NT2/D1 (cell line): ENCODE results near the gene IFNLR1.

ENCODE experiments used
- DNase-seq: peaks from one replicate; pipeline ENCODE4 v3.0.0-alpha.2; 2011; ENCODE audit warnings: low read depth, low spot score
- H3K27me3 ChIP-seq: 2 replicates; pipeline ENCODE4 v1.6.0; 2011; ENCODE audit warnings: mild to moderate bottlenecking; ENCODE audit not compliant: insufficient read length, insufficient read depth
- H3K36me3 ChIP-seq: 2 replicates; pipeline ENCODE4 v1.6.1; 2011; ENCODE audit warnings: mild to moderate bottlenecking, low read length, mixed read lengths; ENCODE audit not compliant: insufficient read depth, insufficient read length
- H3K4me1 ChIP-seq: 2 replicates; pipeline ENCODE4 v1.5.1; 2011; ENCODE audit not compliant: insufficient read depth, insufficient read length
- H3K4me3 ChIP-seq: 2 replicates; pipeline ENCODE4 v1.5.1; 2011; ENCODE audit warnings: low read depth; ENCODE audit not compliant: insufficient read length
- H3K9ac ChIP-seq: 2 replicates; pipeline ENCODE4 v1.6.0; 2011; ENCODE audit warnings: low read depth; ENCODE audit not compliant: insufficient read length
- H3K9me3 ChIP-seq: 2 replicates; pipeline ENCODE4 v1.5.1; 2011; ENCODE audit warnings: mild to moderate bottlenecking, low read length; ENCODE audit not compliant: insufficient read depth
- SUZ12 ChIP-seq: IDR thresholded peaks from 2 replicates; pipeline ENCODE4 v1.6.1; 2011; ENCODE audit not compliant: insufficient read length, insufficient read depth; ENCODE audit errors: extremely low read depth
- YY1 ChIP-seq: IDR thresholded peaks from 2 replicates; pipeline ENCODE4 v1.6.1; 2011; ENCODE audit not compliant: insufficient read length, insufficient read depth
- ZNF274 ChIP-seq: IDR thresholded peaks from 2 replicates; pipeline ENCODE4 v1.6.1; 2011; ENCODE audit warnings: mild to moderate bottlenecking, low read depth, low read length

IFNLR1 gene

GRCh38 chr1:24186993-24187790, at the start of gene IFNLR1:
Gene IFNLR1, minus strand, starts transcription at chr1:24187289. Its CDS starts 41 bp downstream, at chr1:24187248.
- Histone ChIP-seq H3K9ac (peak within 1 kb of the TSS; percentile 80), H3K4me3 (peak within 1 kb of the TSS; percentile 50), H3K36me3 (no peaks in the 10 kb centered on the region), H3K27me3 (peaks cover 2% of the 10 kb centered on the region), H3K4me1 (peaks cover 12% of the 10 kb centered on the region), H3K9me3 (no peaks in the 10 kb centered on the region)
- TF ChIP-seq SUZ12 (no peak), ZNF274 (no peak), YY1 (no peak)
- DNase-seq, result peak; percentile 47

DNA sequence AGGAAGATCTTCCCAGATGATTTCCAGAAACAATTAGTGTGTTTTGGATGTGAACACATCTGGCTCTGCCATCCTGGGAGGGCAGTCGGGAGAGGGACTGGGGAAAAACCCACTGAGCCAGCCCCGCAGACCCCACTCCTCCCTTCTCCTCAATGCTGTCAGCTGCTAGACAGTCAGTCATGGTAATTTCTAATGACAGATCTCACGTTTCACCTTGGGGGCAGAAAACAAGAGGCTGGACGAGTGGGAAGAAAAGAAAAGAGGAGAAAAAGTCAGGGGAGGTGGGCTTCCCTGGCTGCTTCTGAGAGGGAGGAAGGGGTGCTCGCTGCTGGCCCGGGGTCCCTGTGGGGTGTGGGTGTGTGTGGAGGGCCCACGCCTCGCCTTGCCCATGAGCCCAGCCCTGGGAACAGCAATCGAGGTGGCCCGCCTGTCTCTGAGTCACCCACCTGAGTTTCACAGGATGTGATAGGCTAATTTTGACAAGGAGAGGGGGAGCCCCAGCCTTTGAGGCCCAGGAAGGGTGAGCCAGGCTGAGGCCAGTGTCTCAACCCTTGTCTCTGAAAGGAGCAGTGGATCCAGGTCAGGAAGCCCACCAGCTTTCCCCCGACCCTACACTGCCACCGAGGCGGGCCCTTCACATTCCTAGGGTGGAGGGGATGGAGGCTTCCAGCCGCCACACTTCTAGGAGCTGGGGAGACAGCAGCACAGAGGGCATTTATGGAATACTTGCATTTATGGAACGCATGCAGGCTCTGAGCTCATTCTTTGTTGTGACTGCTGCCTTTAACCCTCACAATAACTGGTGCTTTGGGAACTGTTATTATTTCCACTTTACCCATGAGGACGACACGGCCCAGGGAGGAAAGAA, 49.1 kb upstream of the IFNLR1 start:
- peaks cover 13% of the 10 kb centered on the region; the same call in 1 of the 2 replicates for H3K9me3 ChIP-seq
- H3K27me3 ChIP-seq, result no peaks in the 10 kb centered on the region
- peaks cover 12% of the 10 kb centered on the region for H3K4me1 ChIP-seq
- H3K36me3 ChIP-seq, result no peaks in the 10 kb centered on the region
- H3K4me3 ChIP-seq, result no peak overlapping the region
- no peak for TF ChIP-seq ZNF274
- no peak for TF ChIP-seq SUZ12
- TF ChIP-seq YY1, result no peak
- DNase-seq, result no peak
- peak overlapping the region; percentile 54 for H3K9ac ChIP-seq

DNA sequence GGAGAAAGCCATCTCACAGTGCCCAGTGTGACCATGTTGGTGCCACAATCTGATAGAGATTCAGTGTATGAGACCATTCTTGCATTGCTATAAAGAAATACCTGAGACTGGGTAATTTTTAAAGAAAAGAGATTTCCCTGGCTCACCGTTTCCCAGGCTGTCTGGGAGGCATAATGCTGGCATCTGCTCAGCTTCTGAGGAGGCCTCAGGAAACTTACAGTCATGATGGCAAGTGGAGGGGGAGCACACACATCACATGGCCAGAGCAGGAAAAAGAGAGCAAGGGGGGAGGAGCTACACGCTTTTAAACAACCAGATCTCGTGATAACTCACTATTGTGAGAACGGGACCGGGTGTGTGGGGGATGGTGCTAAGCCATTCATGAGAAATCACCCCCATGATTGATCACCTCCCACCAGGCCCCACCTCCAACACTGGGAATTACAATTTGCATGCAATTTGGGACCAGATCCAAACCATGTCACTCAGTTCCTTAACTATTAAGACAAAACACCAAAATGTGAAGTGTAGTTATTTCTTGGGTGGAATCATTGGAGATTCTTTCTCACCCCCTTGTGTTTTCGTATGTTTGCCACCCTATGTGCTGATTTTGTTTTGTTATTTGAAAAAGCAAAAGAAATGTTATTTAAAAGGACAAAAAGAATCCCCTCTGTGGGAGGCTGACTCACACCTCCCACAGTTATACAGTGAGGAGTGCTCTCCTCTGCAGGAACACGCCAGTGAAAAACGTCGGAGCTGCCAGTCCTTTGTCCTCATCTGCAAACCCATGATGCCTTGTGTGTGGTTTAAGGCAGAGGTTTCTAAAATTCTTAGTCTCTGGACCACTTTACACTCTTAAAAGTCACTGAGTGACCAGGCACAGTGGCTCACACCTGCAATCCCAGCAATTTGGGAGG, 46.9 kb upstream of the IFNLR1 start:
- Histone ChIP-seq H3K36me3 (no peaks in the 10 kb centered on the region), H3K27me3 (no peaks in the 10 kb centered on the region), H3K4me3 (no peak overlapping the region), H3K9ac (no peak overlapping the region), H3K9me3 (peaks cover 13% of the 10 kb centered on the region; the same call in 1 of the 2 replicates), H3K4me1 (peaks cover 12% of the 10 kb centered on the region)
- no peak for DNase-seq
- TF ChIP-seq YY1, result no peak
- no peak for TF ChIP-seq SUZ12
- no peak for TF ChIP-seq ZNF274

DNA sequence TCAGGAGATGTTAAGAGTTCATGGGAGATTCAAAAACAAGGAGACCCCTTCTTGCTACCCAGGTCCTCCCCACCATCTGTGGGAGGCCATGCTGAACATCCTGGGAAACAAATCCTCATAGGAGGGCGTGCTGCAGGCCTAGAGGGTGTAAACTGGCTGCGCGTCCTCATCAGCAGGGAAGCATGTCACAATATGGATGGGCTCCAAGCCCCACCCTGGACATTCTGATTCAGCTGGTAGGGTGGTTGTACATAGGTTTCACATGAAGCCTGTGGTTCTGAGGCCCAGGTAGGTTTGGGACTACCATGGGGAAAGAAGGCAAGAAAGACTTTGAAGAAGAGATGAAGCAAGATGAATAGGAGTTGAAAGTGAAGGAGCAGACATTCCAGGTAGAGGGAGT, 44.6 kb upstream of the IFNLR1 start:
- no peak for DNase-seq
- Histone ChIP-seq H3K9me3 (peaks cover 13% of the 10 kb centered on the region; the same call in 1 of the 2 replicates), H3K4me1 (peaks cover 10% of the 10 kb centered on the region), H3K4me3 (no peak overlapping the region), H3K27me3 (no peaks in the 10 kb centered on the region), H3K9ac (no peak overlapping the region), H3K36me3 (no peaks in the 10 kb centered on the region)
- TF ChIP-seq ZNF274 (no peak), SUZ12 (no peak)

DNA sequence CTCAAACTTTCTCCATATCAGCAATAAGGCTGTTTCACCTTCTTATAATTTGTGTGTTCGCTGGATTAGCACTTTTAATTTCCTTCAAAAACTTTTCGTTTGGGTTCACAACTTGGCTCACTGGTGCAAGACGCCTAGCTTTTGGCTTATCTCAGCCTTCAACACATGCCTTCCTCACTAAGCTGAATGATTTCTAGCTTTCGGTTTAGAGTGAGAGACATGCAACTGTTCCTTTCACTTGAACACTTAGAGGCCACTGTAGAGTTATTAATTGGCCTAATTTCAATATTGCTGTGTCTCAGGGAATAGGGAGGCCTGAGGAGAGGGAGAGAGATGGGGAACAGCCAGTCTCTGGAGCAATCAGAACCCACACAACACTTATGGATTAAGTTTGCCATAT, 41.2 kb upstream of the IFNLR1 start:
- Histone ChIP-seq H3K27me3 (no peaks in the 10 kb centered on the region), H3K9ac (no peak overlapping the region), H3K9me3 (peaks cover 6% of the 10 kb centered on the region; the same call in 1 of the 2 replicates), H3K4me3 (no peak overlapping the region), H3K36me3 (no peaks in the 10 kb centered on the region), H3K4me1 (peaks cover 3% of the 10 kb centered on the region)
- DNase-seq, result no peak
- TF ChIP-seq SUZ12, result no peak
- TF ChIP-seq YY1, result no peak
- no peak for TF ChIP-seq ZNF274

GRCh38 chr1:24226749-24227148, 39.7 kb upstream of the IFNLR1 start:
- no peaks in the 10 kb centered on the region for H3K27me3 ChIP-seq
- H3K36me3 ChIP-seq, result no peaks in the 10 kb centered on the region
- no peak overlapping the region for H3K4me3 ChIP-seq
- DNase-seq, result no peak
- no peaks in the 10 kb centered on the region for H3K9me3 ChIP-seq
- H3K9ac ChIP-seq, result no peak overlapping the region
- TF ChIP-seq ZNF274 (no peak), YY1 (no peak), SUZ12 (no peak)
- H3K4me1 ChIP-seq, result peaks cover 4% of the 10 kb centered on the region
